ENCODE data around the gene LEMD1.
"Not testable (repeated sequence)": the region's sequence is repeated elsewhere in the genome, so short reads cannot be mapped to it uniquely, and the experiment has no call there.

LEMD1 gene

DNA sequence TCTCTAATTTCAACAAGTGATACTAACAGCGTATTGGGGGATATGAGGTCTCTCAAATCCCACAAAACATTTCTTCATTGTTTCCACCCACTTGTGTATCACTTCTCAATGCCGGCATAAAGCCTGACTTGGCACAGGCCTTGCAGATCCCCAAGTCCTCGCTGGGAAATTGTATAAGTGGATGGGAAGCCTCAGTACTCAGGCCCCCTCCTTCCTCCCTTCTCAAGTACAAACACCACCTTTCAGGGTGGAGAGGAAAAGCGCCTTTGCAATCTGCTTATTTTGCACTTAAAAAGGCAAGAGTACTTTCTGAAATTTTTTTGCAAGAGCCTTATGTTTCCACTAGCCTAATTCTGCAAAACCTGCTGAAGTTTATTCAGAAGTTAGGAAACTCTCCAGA, 39.3 kb downstream of the LEMD1 start:
- H3K4me3 ChIP-seq (ENCODE audit: low read depth, low read length): no peak overlapping the region

DNA sequence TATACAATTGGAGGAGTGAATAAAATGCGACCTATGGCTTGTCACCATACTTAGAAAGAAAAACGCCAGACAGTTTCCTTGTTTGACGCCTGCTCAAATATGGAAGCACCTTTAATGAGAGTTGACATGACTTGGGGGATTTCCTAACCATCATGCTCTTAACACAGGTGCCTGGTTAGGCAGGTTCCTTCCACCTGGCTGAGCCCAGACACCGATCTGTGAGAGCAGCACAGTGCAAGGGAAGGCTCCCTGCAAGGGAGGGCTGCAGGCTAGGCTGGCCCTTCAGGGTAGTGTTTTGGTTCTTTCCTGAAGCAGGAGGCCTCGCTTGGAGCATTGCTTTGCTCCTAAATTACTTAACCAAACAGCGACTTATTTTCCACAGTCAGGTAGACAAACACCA, 40.6 kb downstream of the LEMD1 start:
- H3K4me3 ChIP-seq (ENCODE audit: low read depth, low read length): no peak overlapping the region

DNA sequence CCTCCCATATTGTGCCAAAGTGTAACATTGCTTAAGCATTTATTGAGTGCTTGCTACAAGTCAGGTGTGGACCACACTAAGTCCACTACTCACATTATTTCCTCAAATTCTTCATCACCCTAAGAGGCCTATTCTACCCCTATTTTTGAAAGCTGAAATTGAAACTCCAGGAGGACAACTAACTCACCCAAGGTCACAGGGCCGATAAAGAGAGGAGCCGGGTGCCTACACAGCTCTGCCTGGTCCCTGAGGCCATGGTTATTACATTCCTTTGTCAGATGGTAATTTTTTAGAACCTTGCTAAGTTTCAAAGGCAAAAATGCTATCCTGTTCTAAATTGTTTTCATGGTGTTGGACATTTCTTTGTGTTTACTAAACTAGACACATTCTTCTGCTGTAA, 41.0 kb downstream of the LEMD1 start:
- H3K4me3 ChIP-seq (ENCODE audit: low read depth, low read length): no peak overlapping the region

- H3K4me3 ChIP-seq (ENCODE audit: low read depth, low read length): no peak overlapping the region
These were observed 42.8 kb downstream of the LEMD1 start for GRCh38 chr1:205379056-205379455.

DNA sequence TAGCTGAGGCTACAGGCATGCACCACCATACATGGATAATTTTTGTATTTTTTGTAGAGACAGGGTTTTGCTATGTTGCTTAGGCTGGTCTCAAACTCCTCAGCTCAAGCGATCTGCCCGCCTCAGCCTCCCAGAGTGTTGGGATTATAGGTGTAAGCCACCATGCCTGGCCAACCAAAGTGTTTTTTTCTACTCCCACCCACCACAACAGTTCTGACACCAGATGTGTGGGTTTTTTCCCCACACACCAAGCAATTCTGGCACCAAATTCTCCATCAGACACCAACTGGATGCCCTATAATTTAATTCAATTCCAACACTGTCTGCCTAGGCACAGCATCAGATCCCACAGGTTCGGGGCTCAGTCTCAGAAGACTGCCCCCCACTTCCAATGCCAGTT, 44.5 kb downstream of the LEMD1 start:
- H3K4me3 ChIP-seq (ENCODE audit: low read depth, low read length): no peak overlapping the region

DNA sequence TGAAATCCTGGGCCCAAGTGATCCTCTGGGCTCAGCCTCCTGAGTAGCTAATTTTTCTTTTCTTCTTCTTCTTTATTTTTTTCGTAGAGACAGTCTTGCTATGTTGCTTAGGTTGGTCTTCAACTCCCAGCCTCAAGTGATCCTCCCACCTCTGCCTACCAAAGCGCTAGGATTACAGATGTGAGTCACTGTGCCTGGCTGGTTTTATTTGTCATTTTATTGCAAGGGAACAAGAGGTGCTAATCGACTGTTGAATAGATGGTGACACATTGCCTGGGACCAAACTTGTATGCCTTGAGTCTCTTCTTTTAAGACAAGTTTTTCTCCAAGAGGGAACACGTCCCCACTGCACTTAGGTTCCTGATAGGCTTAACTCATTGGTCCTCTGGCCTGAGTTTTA, 45.1 kb downstream of the LEMD1 start:
- no peak overlapping the region for H3K4me3 ChIP-seq (ENCODE audit: low read depth, low read length)

- no peak overlapping the region for H3K4me3 ChIP-seq (ENCODE audit: low read depth, low read length)
These were observed 45.9 kb downstream of the LEMD1 start for GRCh38 chr1:205375835-205376545.

DNA sequence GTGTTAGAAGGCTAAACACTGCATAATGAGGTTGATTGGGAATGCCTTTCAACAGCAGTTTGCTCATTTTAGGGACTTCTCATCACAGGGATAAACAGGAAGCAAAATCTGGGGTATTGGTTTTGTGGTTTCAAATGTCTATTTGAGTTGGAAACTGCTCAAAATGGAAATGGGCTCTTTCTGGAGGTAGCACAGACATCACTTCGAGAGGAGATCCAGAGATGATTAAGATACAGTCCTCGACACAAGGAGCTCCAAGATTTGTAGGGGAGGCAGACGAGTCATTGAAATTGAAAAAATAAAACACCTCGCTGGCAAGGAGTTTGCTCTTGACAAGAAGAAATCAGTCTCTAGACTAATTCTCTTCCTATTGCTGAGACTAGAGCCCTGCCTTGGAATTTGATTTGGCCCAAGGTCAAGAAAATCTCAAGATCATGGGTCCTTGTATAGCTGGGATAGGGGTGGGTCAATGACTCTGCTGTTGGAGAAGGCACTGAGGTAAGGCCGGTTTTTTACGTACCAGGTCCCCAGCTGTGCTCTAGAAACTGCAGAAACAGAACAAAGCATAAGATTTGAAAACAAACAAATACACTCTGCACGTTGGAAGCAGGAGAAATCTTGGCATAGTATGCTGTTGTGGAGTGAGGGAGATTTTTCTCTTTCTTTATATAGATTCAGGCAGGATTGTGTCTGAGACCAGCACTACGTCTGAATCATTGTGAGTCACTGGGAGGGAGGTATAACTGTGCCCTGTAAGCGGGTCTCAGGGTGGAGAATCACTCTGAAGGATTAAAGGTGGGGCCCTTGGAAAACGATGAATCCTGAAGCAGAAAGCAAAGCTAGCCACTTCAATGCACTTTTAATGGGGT, 47.4 kb downstream of the LEMD1 start:
- no peak overlapping the region for H3K4me3 ChIP-seq (ENCODE audit: low read depth, low read length)

- H3K4me3 ChIP-seq (ENCODE audit: low read depth, low read length): no peak overlapping the region
These were observed 48.1 kb downstream of the LEMD1 start for GRCh38 chr1:205373798-205374175.

DNA sequence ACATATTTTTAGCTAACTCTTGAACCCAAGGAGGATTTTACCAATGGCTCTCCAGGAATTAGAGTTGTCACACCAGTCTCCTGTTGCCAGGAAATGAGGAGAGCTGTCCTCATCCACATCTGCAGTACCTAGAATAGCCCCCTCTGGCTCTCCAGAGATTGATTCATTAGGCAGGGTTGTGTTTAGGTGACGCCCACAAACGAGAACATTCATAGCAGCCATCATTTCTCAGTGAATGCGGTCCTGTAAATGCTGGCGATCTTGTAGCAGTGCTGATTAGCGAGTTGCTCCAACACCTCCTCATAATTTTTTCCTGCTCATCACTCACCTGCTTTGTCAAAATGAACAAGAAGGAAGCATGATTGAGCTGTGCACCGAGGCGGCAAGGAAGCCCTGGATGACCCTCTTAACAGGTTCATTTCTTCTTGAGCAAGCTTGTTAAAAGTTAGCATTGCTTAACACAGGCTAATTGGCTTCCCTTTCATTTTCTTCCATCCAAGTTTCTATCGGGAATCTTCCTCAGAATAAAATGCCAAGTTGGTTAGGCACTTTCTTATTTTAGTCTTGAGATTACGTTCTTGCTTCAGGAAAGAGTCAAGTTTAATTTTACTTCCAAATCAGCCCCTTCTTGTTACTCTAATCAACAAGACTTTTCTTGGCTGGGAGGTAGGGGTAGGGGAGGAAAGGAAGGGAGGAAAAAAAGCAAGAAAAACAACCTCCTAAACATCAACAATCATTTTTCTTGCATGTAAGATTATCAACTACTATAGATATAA, 48.6 kb downstream of the LEMD1 start:
- H3K4me3 ChIP-seq (ENCODE audit: low read depth, low read length): no peak overlapping the region

DNA sequence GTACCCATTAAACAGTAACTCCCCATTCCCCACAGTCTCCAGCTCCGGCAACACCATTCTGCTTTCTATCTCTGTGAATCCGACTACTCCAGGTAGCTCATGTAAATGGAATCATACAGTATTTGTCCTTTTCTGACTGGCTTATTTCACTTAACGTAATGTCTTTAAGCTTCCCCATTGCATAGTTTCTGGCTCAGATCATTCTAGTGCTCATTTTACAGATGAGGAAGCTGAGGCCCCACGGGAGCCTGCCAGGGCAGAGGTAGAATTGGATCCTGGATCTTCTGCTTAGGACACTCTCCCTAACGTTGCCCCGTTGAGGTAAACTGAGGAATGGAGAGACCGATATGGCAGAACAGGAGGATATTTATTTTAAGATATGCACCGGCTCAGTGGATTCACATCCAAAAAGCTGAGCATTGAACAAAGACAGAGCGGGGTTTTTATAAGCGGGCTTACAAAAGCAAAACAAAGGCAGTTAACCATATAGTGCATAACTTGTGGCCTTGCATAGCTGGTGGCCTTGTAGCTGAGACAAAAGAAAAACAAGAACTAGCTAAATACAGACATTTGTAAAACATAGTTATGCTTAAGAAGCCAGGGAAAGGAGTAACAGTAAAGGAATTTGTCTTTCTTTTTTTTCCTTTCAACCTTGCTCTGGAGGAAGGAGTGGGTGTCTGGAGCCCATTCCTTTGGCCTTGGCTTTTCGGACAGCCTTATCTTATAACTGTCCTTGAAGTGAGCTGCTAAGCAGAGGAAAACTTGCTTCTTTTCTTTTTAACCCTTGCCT, 49.8 kb downstream of the LEMD1 start:
- no peak overlapping the region for H3K4me3 ChIP-seq (ENCODE audit: low read depth, low read length)

DNA sequence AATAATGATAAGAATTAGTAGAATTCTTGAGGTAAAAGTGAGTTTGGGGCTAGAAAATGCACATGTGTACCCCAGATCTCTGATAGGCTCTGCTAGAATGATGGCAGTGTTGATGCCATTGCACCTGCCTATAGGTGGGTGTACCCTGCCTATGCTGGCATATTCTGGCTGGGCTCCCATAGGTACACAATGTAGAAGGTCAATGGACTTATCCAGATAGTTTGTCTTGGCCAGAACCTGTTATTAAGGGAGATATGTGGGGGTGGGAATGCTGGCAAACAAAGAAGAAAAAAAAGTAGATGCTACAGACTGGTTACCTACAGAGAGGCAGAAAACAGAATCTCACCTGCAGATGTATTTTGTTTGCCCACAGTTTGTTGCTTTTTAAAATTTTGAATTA, 51.1 kb downstream of the LEMD1 start:
- no peak overlapping the region for H3K4me3 ChIP-seq (ENCODE audit: low read depth, low read length)

DNA sequence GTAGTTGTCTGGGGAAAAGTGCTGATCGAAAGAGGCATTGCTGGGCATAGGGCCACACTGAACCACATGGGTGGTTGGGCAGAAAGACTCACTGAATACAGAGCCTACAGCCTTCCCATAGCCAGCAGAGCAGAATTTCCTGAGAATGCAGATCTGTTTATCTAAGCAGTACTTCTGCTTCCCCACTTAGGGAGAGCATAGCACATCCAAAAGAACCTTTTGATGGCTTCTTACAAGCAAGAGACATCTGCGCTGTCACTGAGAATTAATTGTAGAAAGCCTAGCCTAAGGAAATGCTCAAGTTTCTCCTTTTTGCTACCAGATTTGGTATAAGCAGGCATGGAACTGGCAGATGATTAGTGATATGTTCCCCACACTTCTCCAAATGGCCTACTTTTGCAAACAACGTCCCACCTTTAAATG, 52.1 kb downstream of the LEMD1 start:
- no peak overlapping the region for H3K4me3 ChIP-seq (ENCODE audit: low read depth, low read length)

- no peak overlapping the region for H3K4me3 ChIP-seq (ENCODE audit: low read depth, low read length)
These were observed 53.4 kb downstream of the LEMD1 start for GRCh38 chr1:205368478-205368877.

DNA sequence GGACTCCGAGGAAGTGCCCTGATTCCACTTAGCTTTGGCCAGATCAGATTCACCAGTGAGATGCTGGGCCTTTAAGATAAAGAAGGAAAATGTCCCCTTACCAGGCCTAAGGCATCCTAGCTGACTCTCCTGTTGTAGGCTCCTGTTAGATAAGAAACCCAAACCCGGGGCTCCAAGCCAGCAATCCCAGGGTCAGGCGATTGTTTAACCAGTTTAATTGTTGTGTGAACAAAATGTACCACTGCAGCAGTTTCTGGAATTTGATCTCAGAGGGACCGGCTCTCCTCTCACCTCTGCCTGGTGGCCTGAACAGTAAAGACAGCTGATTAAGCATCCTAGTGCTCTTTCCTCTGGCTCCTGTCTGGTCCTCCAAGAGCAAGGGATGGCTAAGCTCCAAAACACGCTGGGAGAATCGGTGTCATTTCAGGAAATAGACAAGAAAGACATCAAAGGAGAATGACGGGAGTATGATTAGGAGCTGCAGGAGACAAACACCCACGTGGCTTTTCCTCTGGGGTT, 55.9 kb downstream of the LEMD1 start:
- no peak overlapping the region for H3K4me3 ChIP-seq (ENCODE audit: low read depth, low read length)

DNA sequence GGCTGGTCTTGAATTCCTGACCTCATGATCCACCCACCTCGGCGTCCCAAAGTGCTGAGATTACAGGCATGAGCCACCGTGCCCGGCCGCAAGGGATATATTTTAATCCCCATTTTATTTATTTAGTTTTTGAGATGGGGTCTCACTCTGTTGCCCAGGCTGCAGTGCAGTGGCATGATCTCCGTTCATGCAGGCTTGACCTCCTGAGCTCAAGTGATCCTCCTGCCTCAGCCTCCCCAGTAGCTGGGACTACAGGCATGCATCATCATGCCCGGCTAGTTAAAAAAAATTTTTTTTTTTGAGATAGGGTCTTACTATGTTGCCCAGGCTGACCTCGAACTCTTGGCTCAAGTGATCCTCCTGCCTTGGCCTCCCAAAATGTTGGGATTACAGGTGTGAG, 56.8 kb downstream of the LEMD1 start:
- H3K4me3 ChIP-seq (ENCODE audit: low read depth, low read length): not testable (repeated sequence)

DNA sequence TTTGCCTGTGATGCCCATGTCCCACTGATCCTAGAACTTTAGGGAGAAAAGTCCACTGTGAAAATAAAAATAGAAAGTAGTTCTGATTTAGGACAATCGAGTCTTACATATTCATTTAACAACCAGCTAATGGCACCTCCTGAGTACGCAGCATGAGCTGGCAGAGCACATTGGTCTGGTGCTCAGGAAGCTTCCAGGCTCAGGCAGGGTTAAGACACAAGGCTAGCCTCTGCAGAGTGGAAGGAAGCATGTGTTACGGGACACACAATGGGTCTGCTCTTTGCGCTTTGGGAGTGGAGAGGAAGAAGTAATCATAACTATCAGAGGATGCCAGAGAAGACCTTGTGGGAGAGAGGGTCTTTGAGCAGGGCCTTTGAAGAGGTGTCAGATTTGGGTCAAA, 61.0 kb downstream of the LEMD1 start:
- H3K4me3 ChIP-seq (ENCODE audit: low read depth, low read length): no peak overlapping the region

DNA sequence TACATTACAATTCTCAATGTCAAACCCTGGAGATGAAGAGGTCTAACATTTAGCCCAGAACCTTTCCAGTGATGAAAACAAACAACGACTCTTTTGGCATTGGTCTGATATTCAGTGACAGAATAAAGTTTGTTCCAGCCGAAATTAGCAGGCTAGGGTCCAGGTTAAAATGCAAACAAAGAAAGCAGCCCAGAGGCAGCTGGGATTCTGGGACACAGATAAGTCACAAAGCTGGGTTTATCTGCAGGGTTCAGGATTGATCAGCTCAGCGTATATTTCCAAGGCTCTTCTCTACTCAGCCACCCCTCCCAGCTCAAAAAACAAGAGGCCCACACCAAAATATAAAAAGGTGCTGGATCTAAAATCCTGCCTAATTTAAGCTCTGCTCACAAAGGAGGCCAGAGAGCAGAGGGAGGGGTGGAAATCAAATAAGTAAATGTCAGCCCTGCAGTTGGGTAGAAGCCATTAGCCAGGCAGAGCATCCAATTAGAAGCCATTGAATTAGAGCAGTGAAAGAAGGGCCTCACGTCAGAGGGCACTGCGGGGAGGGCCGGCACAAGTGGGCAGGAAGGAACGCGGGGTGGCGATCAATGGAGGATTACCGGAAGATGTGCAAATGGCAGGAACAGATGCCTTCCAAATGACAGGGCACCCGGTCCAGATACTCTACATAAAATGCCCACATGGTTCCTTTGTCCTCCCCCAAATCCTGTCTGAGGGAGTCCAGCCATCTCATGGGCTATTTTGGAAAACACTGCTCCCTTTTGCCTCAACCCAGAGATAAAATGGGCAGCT, 61.9 kb downstream of the LEMD1 start:
- no peak overlapping the region for H3K4me3 ChIP-seq (ENCODE audit: low read depth, low read length)

- H3K4me3 ChIP-seq (ENCODE audit: low read depth, low read length): no peak overlapping the region
These were observed 63.3 kb downstream of the LEMD1 start for GRCh38 chr1:205358579-205358978.

- no peak overlapping the region for H3K4me3 ChIP-seq (ENCODE audit: low read depth, low read length)
These were observed 64.3 kb downstream of the LEMD1 start for GRCh38 chr1:205357567-205357966.
